NCI-H2227 (cell line): ENCODE data around the gene NOSIP.
A peak's percentile ranks its signal among the peaks of the same experiment; 100 is the strongest.

Experiments
- DNase-seq: peaks from one replicate; lab custom pipeline; 2025; ENCODE audit not compliant: unreplicated experiment; lab: John Stamatoyannopoulos, UW

Gene NOSIP

GRCh38 chr19:49595819-49596404 lies 15.6 kb upstream of the NOSIP start:
- no peak for DNase-seq

- DNase-seq: no peak
Observed at GRCh38 chr19:49594993-49595818, 14.8 kb upstream of the NOSIP start.

- no peak for DNase-seq
Observed at GRCh38 chr19:49594157-49594992, 14.0 kb upstream of the NOSIP start.

- peak; percentile 91 for DNase-seq
Observed at GRCh38 chr19:49593233-49594113, 13.1 kb upstream of the NOSIP start.

- no peak for DNase-seq
Observed at GRCh38 chr19:49592486-49593232, 12.3 kb upstream of the NOSIP start.

- peak; percentile 67 for DNase-seq
Observed at GRCh38 chr19:49591731-49592485, 11.6 kb upstream of the NOSIP start.

- DNase-seq: peak; percentile 71
Observed at GRCh38 chr19:49590971-49591730, 10.8 kb upstream of the NOSIP start, which contains the start of gene PRR12. Gene PRR12, plus strand, starts transcription at chr19:49591182. Its CDS starts 473 bp downstream, at chr19:49591655.

- peak; percentile 94 for DNase-seq
Observed at GRCh38 chr19:49590071-49590970, 10.0 kb upstream of the NOSIP start.

GRCh38 chr19:49589502-49589905 lies 9.1 kb upstream of the NOSIP start:
- DNase-seq: no peak

- no peak for DNase-seq
Observed at GRCh38 chr19:49588365-49589122, 8.2 kb upstream of the NOSIP start.

GRCh38 chr19:49587227-49587626 lies 6.9 kb upstream of the NOSIP start:
- no peak for DNase-seq

GRCh38 chr19:49585023-49585422 lies 4.7 kb upstream of the NOSIP start:
- peak; percentile 88 for DNase-seq

- no peak for DNase-seq
Observed at GRCh38 chr19:49583239-49583638, 2.9 kb upstream of the NOSIP start.

- no peak for DNase-seq
Observed at GRCh38 chr19:49581007-49581508, 702 bp upstream of the NOSIP start, which contains the start of gene PRRG2. Gene PRRG2, plus strand, starts transcription at chr19:49581316. Its CDS starts 1,904 bp downstream, at chr19:49583220.

GRCh38 chr19:49579947-49580263 lies 451 bp downstream of the NOSIP start:
- no peak for DNase-seq

GRCh38 chr19:49579193-49579592 lies 1.2 kb downstream of the NOSIP start:
- no peak for DNase-seq
